CD4-positive, alpha-beta memory T cell (primary cell): ENCODE measurements around the gene HIGD2A. TPM values are rescaled to one million over a fixed set of nuclear protein-coding genes. Genes with fewer than 3 reads are reported as not detected.

Source experiments
- CTCF ChIA-PET: fragments of 350-600 bp; sonication (Branson Sonifier 250); formaldehyde crosslinking; loops from one replicate; lab custom pipeline; 2021; ENCODE audit warnings: inconsistent platforms; ENCODE audit not compliant: partially characterized antibody; lab: Charles Lee
- POLR2A ChIA-PET: fragments of 350-600 bp; sonication (Branson Sonifier 250); formaldehyde crosslinking; loops from one replicate; lab custom pipeline; 2021; ENCODE audit not compliant: partially characterized antibody; lab: Charles Lee
- DNase-seq, 5 donors: peaks; one replicate each; pipeline versions ENCODE4 v3.0.0 to v3.0.0-alpha.2; 2020 to 2022; ENCODE audit warnings: mixed read lengths in 1 of 5
- H3K27ac ChIP-seq: one replicate; pipeline ENCODE4 v1.7.0; 2013; ENCODE audit warnings: low read depth, low read length
- H3K27me3 ChIP-seq: 2 replicates; pipeline ENCODE4 v1.7.0; 2013; ENCODE audit warnings: mild to moderate bottlenecking, low read length, moderate library complexity; ENCODE audit not compliant: insufficient read depth
- H3K36me3 ChIP-seq: 2 replicates; pipeline ENCODE4 v1.7.0; 2013; ENCODE audit warnings: mild to moderate bottlenecking, low read length, moderate library complexity; ENCODE audit not compliant: insufficient read depth
- H3K4me1 ChIP-seq: 2 replicates; pipeline ENCODE4 v1.7.0; 2013; ENCODE audit warnings: mild to moderate bottlenecking, low read length, moderate library complexity; ENCODE audit not compliant: insufficient read depth
- H3K4me3 ChIP-seq, 2 donors: one replicate each; pipeline ENCODE4 v1.7.0; 2013; ENCODE audit warnings: low read length in 2 of 2, mild to moderate bottlenecking in 1 of 2
- H3K9me3 ChIP-seq, 2 donors: one replicate each; pipeline ENCODE4 v1.7.0; 2013; ENCODE audit warnings: low read length in 2 of 2, control low read depth in 1 of 2; ENCODE audit not compliant: control insufficient read depth in 1 of 2
- H3K27ac Mint-ChIP-seq, 7 donors: one replicate each; pipeline ENCODE4 v1.8.0; 2020 to 2021; ENCODE audit warnings: mixed read lengths in 7 of 7, mild to moderate bottlenecking in 6 of 7, inconsistent platforms in 3 of 7, moderate library complexity in 3 of 7
- H3K27me3 Mint-ChIP-seq, 2 donors: one replicate each; pipeline ENCODE4 v1.8.0; 2020 to 2021; ENCODE audit warnings: mixed read lengths in 2 of 2
- H3K36me3 Mint-ChIP-seq, 2 donors: one replicate each; pipeline ENCODE4 v1.8.0; 2020 to 2021; ENCODE audit warnings: mixed read lengths in 2 of 2, inconsistent platforms in 1 of 2, mild to moderate bottlenecking in 1 of 2
- H3K4me1 Mint-ChIP-seq, 4 donors: one replicate each; pipeline ENCODE4 v1.8.0; 2020 to 2021; ENCODE audit warnings: mixed read lengths in 4 of 4, mild to moderate bottlenecking in 1 of 4
- H3K4me3 Mint-ChIP-seq, 8 donors: one replicate each; pipeline ENCODE4 v1.8.0; 2020 to 2021; ENCODE audit warnings: mixed read lengths in 8 of 8, mild to moderate bottlenecking in 7 of 8, moderate library complexity in 6 of 8, inconsistent platforms in 3 of 8
- H3K9me3 Mint-ChIP-seq, 8 donors: one replicate each; pipeline ENCODE4 v1.8.0; 2020 to 2021; ENCODE audit warnings: mixed read lengths in 8 of 8, mild to moderate bottlenecking in 5 of 8, inconsistent platforms in 3 of 8, moderate library complexity in 1 of 8
- intact Hi-C: fragments of 100-400 bp; cut with micrococcal nuclease; formaldehyde crosslinking; loops from one replicate; pipeline ENCODE4 v1.15.1; 2023
- polyA plus RNA-seq, 2 donors: library from polyadenylated mRNA; unstranded; fragments of 300-500 nt; fragmentation: Illumina TruSeq; gene quantifications; one replicate each; pipeline ENCODE4 v1.2.3, GENCODE V29; 2021
- total RNA-seq, 2 experiments: library from RNA; stranded (reverse); gene quantifications; one replicate each; pipeline ENCODE4 v1.2.3, GENCODE V29; 2021

Gene HIGD2A
- total and polyA plus RNA-seq, 4 experiments from 2014 or later: 81.3 to 224 (median 137) TPM

DNA sequence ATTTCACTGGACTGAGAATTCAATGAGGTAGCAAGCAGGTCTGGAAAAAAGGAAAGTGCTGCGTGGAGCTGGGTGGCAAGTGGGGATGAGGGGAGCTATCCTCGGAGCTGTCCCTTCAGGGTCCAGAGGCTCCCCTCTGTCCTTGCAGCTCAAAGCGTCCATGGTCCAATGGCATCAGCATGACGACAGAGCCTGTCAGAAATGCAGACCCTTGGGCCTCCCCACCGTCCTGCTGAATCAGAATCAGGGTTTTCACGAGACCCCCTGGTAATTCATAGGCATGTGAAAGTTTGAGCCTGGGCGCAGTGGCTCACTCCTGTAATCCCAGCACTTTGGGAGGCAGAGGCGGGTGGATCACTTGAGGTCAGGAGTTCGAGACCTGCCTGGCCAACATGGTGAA, 5.5 kb downstream of the HIGD2A start:
- Mint-ChIP-seq H3K4me3 (no peak overlapping the region), H3K27ac (no peak overlapping the region), H3K27me3 (no peaks in the 10 kb centered on the region), H3K4me1 (peaks cover 3 to 8% (median 5%) of the 10 kb centered on the region in 4 donors), H3K9me3 (no peaks in the 10 kb centered on the region), H3K36me3 (peaks cover 10 to 50% of the 10 kb centered on the region in 2 donors)
- no peak for DNase-seq
- H3K9me3 ChIP-seq: no peaks in the 10 kb centered on the region
- H3K4me1 ChIP-seq: peaks cover 11% of the 10 kb centered on the region
- H3K4me3 ChIP-seq: no peak overlapping the region
- intact Hi-C loops: no loop called here
- POLR2A ChIA-PET: interaction anchor here (0.9 kb wide), 1 partner anchor 32 kb away, joined by 3 read pairs; the partner anchor contains the start of gene KIAA1191
- peaks cover 9% of the 10 kb centered on the region for H3K36me3 ChIP-seq
- no peak overlapping the region for H3K27ac ChIP-seq
- H3K27me3 ChIP-seq: no peaks in the 10 kb centered on the region
- CTCF ChIA-PET: interaction anchor here (0.5 to 1.6 kb wide), 2 partner anchors 14 to 266 kb away, joined by 3 to 4 read pairs; no protein-coding TSS in a partner anchor

DNA sequence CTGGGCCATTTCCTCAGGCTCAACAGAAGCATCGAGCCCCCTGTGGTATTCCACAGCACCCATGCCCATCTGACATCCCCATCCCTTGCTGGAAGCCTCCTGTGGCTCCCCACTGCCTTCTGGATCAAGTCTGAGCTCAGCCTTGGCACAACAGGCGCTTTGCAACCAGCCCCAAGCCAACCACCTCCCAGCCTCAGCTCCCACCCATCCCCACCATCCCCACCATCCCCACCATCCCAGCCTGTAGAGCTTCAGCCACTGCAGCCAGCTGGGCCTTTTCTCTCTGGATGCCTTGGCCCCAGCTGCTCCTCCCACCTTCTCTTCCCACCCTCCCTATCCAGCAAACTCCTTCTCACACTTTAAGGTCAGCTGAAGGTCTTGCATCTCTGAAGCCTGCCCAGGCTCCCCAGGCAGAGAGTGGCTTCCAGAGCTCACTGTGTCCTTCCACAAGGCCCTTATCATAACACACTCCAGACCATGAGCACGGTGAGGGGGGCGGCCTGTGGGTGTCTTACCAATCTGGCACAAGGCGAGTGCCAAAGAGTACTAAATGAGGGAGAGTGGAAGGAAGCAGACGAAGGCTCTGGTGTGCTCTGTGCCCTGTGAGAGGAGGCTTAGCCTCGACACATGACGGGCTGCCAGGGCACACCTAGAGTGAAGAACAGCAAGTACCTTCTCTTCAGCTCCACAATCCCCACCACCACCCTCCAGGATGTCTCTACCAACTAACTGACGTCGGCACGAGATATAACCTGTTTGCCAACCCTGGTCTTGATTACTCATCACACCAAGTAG, 6.5 kb downstream of the HIGD2A start:
- Mint-ChIP-seq H3K27me3 (no peaks in the 10 kb centered on the region), H3K36me3 (peaks cover 10 to 46% of the 10 kb centered on the region in 2 donors), H3K27ac (no peak overlapping the region), H3K9me3 (no peaks in the 10 kb centered on the region), H3K4me1 (no peaks in the 10 kb centered on the region), H3K4me3 (no peak overlapping the region)
- no peak for DNase-seq
- H3K4me1 ChIP-seq: peaks cover 2% of the 10 kb centered on the region
- H3K27ac ChIP-seq: no peak overlapping the region
- CTCF ChIA-PET: interaction anchor here (1.6 kb wide), 1 partner anchor 265 kb away, joined by 3 read pairs; no protein-coding TSS in a partner anchor
- peaks cover 9% of the 10 kb centered on the region for H3K36me3 ChIP-seq
- no peaks in the 10 kb centered on the region for H3K9me3 ChIP-seq
- intact Hi-C loops: no loop called here
- H3K27me3 ChIP-seq: no peaks in the 10 kb centered on the region
- POLR2A ChIA-PET: no interaction called here
- H3K4me3 ChIP-seq: no peak overlapping the region

DNA sequence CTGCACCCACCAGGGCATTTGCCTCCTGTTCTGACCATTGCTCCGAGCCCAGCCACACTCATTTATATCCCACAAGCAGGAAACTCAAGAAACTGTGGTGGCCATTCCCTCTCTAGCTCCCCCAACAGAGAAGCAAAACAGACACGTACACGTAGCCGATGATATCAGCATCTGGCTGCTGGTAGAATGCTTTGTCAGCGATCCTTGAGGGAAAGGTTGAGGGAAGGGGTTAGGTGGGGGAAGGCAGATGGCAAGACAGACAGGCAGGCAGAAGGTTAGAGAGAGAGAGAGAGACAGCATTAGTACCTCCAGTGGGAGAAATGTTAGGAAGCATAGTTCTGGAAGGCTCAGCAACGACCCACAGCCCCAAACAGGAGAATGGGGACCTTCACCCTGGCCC, 7.8 kb downstream of the HIGD2A start:
- Mint-ChIP-seq H3K9me3 (no peaks in the 10 kb centered on the region), H3K27ac (peak overlapping the region in 3 of 7 donors; percentile 10 to 70 (median 19)), H3K4me1 (no peaks in the 10 kb centered on the region), H3K4me3 (no peak overlapping the region), H3K36me3 (peaks cover 10 to 46% of the 10 kb centered on the region in 2 donors), H3K27me3 (no peaks in the 10 kb centered on the region)
- CTCF ChIA-PET: no interaction called here
- no peak for DNase-seq
- H3K36me3 ChIP-seq: peaks cover 9% of the 10 kb centered on the region
- no peak overlapping the region for H3K27ac ChIP-seq
- H3K27me3 ChIP-seq: no peaks in the 10 kb centered on the region
- POLR2A ChIA-PET: interaction anchor here (1.1 kb wide), 1 partner anchor 8 kb away, joined by 4 read pairs; the partner anchor contains the start of genes HIGD2A and NOP16
- no peaks in the 10 kb centered on the region for H3K4me1 ChIP-seq
- H3K4me3 ChIP-seq: no peak overlapping the region
- intact Hi-C loops: no loop called here
- no peaks in the 10 kb centered on the region for H3K9me3 ChIP-seq

DNA sequence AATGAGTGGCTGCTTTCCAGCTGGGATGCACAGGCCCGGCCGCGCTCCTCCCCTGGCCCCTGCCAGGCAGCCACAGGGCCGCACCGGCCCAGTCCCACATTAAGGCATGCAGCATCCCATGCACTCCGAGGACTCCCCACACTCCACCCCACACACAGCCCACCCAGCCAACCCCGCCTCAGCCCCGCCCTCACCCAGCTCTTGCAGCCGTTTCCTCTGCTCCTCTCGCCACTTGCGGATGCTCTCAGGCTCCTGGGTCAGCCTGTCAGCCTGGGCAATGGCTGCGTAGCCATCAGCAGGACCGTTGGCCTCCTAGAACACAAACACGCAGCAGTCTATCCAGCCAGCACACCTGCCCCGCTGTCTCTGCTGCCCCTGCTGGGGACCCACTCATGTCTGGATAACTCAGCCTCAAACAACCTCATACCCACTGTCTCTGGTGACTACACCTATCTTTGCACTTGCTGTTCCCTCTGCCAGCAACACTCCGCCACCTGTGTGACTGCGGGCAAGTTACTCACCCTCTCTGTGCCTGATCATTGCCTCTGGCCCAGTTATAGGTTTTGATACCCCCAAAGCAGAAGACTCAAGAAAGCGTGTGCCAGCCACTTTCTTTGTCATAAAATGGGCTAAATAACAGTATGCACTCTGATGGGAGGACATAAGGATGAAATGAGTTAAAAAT, 9.3 kb downstream of the HIGD2A start:
- Mint-ChIP-seq H3K9me3 (no peaks in the 10 kb centered on the region), H3K27ac (peak overlapping the region in 4 of 7 donors; percentile 32 to 85 (median 56)), H3K36me3 (peaks cover 14 to 39% of the 10 kb centered on the region in 2 donors)

DNA sequence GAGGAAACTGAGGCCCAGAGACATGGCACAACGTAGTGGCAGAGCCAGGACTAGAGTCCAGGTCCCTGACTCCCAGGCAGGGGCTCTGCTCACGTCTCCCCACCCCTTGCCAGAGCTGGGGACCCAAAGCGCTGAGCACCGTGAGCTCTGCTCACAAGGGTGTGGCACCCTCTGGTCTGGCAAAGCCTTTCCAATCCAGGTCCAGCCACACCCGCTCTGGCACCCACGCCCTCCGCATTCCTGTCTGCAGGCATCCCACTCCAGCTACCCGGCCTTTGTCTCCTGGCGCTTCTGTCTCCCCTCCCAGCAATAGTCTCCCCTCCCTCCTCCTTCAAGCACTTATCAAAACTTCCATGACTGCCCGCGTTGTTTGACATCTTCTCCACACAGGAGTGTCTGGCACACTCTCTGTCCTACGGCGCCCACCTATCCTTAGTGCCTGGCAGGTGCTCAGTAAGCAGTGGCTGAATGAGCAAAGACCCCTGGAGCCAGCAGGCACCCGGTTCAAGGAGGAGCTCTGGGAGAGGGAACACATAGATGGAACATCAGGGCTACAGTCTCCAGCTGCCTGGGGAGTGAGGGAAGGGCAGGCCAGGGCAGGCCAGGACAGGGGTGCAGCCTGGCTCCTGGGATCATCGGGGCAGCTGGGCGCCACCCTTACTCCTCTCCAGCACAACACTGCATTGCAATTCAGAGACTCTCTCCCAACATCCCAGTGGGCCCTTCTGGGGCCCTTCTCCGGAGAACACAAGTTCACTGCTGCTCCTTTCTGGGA, 12.0 kb downstream of the HIGD2A start:
- Mint-ChIP-seq H3K27ac (peak overlapping the region in 3 of 7 donors; percentile 6 to 79 (median 68)), H3K4me1 (peaks cover 0 to 2% (median under 1%) of the 10 kb centered on the region in 4 donors), H3K27me3 (no peaks in the 10 kb centered on the region), H3K4me3 (no peak overlapping the region), H3K9me3 (no peaks in the 10 kb centered on the region), H3K36me3 (peaks cover 14 to 29% of the 10 kb centered on the region in 2 donors)
- no peaks in the 10 kb centered on the region for H3K27me3 ChIP-seq
- intact Hi-C loops: no loop called here
- DNase-seq: no peak
- H3K27ac ChIP-seq: no peak overlapping the region
- H3K4me3 ChIP-seq: no peak overlapping the region
- H3K4me1 ChIP-seq: no peaks in the 10 kb centered on the region
- ChIA-PET CTCF (interaction anchor here (1.0 kb wide), 2 partner anchors 9 to 15 kb away, joined by 3 read pairs; no protein-coding TSS in a partner anchor), POLR2A (interaction anchor here (1.1 kb wide), 1 partner anchor 12 kb away, joined by 4 read pairs; the partner anchor contains the start of genes HIGD2A and NOP16)
- H3K9me3 ChIP-seq: no peaks in the 10 kb centered on the region
- H3K36me3 ChIP-seq: no peaks in the 10 kb centered on the region

More for the DNA sequence above, 9.3 kb downstream of the HIGD2A start:
- CTCF ChIA-PET: no interaction called here
- H3K4me1 ChIP-seq: no peaks in the 10 kb centered on the region
- no peaks in the 10 kb centered on the region for H3K9me3 ChIP-seq
- no peaks in the 10 kb centered on the region for H3K27me3 Mint-ChIP-seq
- no peak overlapping the region for H3K4me3 Mint-ChIP-seq
- peaks cover 6% of the 10 kb centered on the region for H3K36me3 ChIP-seq
- peaks cover 0 to 2% (median under 1%) of the 10 kb centered on the region in 4 donors for H3K4me1 Mint-ChIP-seq
- no peak for DNase-seq
- intact Hi-C loops: no loop called here
- no peak overlapping the region for H3K27ac ChIP-seq
- no peak overlapping the region for H3K4me3 ChIP-seq
- H3K27me3 ChIP-seq: no peaks in the 10 kb centered on the region
- POLR2A ChIA-PET: interaction anchor here (0.7 kb wide), 1 partner anchor 8 kb away, joined by 3 read pairs; no protein-coding TSS in a partner anchor

DNA sequence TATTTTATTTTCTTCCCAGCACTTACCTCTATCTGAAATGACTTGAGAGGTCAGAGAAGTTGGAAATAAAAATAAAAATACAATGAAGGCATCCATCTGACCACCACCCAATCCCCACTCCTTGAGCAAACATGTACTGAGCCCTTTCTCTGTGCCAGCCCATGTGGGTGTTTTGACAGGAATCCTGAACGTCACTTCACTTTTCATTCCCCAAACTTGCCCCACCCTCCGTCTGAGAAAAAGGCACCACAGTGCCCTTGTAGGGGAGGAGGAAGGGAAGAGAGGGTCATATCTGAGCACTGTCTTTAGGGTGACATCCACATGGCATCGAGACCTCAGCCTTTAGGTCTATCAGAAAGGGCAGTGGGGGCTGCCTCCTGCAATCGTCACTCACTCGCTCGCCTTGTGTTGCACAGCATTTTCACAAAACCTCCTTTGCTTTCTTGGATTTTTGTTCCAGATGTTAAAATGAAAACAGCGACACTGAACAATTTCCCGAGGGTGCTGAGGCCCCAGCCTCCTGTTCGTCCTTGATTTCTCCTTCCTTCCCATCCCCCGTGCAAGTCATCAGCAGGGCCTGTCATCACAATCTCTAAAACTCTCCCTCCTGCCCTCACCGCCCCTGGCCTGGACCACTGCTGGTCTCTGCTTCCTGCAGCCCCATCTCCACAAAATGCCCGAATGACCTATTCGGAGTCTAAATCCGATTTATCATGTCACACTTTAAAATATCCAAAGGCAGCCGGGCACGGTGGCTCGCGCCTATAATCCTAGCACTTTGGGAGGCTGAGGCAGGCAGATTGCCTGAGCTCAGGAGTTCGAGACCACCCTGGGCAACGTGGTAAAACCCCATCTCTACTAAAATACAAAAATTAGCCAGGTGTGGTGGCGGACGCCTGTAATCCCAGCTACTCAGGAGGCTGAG, 13.0 kb downstream of the HIGD2A start:
- no peak overlapping the region for H3K27ac ChIP-seq
- H3K36me3 Mint-ChIP-seq: peaks cover 9 to 38% of the 10 kb centered on the region in 2 donors
- ChIA-PET CTCF (no interaction called here), POLR2A (no interaction called here)
- no peaks in the 10 kb centered on the region for H3K27me3 Mint-ChIP-seq
- DNase-seq: no peak
- no peaks in the 10 kb centered on the region for H3K4me1 ChIP-seq
- no peaks in the 10 kb centered on the region for H3K27me3 ChIP-seq
- no peak overlapping the region for H3K4me3 Mint-ChIP-seq
- no peaks in the 10 kb centered on the region for H3K9me3 Mint-ChIP-seq
- peaks cover 0 to 2% (median under 1%) of the 10 kb centered on the region in 4 donors for H3K4me1 Mint-ChIP-seq
- H3K4me3 ChIP-seq: no peak overlapping the region
- H3K27ac Mint-ChIP-seq: peak overlapping the region in 4 of 7 donors; percentile 48 to 85 (median 53)
- H3K9me3 ChIP-seq: no peaks in the 10 kb centered on the region
- intact Hi-C loops: no loop called here
- H3K36me3 ChIP-seq: peaks cover 8% of the 10 kb centered on the region
